ENCODE measurements around the gene KRT7.

- TF ChIP-seq, protein P1, sequence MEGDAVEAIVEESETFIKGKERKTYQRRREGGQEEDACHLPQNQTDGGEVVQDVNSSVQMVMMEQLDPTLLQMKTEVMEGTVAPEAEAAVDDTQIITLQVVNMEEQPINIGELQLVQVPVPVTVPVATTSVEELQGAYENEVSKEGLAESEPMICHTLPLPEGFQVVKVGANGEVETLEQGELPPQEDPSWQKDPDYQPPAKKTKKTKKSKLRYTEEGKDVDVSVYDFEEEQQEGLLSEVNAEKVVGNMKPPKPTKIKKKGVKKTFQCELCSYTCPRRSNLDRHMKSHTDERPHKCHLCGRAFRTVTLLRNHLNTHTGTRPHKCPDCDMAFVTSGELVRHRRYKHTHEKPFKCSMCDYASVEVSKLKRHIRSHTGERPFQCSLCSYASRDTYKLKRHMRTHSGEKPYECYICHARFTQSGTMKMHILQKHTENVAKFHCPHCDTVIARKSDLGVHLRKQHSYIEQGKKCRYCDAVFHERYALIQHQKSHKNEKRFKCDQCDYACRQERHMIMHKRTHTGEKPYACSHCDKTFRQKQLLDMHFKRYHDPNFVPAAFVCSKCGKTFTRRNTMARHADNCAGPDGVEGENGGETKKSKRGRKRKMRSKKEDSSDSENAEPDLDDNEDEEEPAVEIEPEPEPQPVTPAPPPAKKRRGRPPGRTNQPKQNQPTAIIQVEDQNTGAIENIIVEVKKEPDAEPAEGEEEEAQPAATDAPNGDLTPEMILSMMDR (IDR thresholded peaks at IDR 0.05; ENCODE audit: low read length): no peak
- TF ChIP-seq EZH2 (IDR thresholded peaks at IDR 0.05; ENCODE audit: borderline replicate concordance, low read length): no peak
Observed at GRCh38 chr12:52285851-52286530, 52.9 kb downstream of the KRT7 start.

Data from OCI-LY1 (cell line).